Non-pigmented ciliary epithelial cell (primary cell): ENCODE data around the gene CASQ1.

ENCODE experiments used
- DNase-seq: peaks from one replicate; pipeline ENCODE4 v3.0.0-alpha.2; 2010; ENCODE audit warnings: low read depth

CASQ1 gene

DNA sequence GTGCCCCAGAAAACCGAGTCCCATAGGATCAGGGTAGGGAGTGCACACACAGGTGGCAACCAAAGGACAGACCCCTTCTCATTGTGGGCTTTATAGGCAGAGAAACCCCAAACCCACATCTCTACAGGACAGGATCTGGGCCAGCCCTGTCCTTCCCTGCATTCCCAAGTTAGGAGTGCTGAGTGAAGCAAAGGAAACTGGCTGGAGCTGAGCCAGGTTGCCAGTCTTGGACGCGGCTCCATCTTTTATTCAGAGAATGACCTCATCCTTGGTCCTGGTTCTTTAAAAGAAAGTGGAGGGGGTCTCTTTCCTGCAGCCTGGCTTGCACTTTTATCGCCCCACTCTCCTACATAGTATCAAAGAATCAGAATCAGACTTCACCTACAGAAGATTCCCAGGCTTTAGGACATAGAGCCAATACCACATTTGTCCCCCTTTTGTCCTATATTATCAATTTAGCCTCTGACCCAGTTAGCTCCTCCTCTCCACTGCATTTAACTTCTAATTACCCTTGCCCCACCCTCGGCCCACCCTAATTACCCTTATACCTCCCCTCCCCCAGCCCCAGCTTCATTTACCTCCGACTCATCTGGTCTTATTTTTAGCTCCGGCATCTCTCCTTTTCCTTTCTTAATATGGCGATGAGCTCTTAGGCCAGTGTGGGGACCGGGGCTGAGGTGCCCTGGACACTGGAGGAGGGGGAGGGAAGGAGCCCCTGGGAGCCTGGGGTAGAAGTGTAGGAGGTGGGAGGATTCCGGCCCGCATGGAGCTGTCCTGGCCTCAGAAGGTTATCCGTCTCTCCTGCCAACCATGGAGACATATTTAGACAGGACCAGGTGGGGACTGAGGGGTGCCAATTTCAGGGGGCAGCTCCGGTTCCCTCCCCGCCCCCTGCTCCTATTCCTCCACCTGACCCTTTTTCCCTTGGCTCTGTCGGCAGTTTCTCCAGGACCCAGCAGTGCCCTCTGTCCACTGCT lies at the start of gene CASQ1:
Gene CASQ1 (plus strand): TSS at position 927 of the 977 bp plus-strand sequence. CDS start 177 bp downstream, outside the sequence.
- DNase-seq = no peak

DNA sequence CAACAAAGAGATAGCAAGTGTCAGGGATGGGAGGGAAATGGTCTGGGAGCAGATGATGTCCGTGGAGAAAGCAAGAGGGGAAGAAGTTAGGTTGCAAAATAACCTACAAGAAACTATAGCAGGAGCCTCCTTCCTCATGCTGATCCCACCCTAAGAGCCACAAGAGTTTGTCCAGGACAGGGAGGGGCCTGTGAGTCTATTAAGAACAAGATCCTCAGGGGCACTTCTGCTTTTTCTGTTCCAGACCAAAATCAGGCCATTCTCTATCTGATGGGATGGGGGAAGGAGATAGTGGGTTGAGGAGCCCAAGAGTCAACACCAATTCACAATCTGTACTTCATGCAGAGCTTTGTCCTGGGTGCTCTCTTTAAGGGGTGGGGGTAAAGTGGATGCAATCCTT lies 46.7 kb upstream of the CASQ1 start:
- no peak for DNase-seq

DNA sequence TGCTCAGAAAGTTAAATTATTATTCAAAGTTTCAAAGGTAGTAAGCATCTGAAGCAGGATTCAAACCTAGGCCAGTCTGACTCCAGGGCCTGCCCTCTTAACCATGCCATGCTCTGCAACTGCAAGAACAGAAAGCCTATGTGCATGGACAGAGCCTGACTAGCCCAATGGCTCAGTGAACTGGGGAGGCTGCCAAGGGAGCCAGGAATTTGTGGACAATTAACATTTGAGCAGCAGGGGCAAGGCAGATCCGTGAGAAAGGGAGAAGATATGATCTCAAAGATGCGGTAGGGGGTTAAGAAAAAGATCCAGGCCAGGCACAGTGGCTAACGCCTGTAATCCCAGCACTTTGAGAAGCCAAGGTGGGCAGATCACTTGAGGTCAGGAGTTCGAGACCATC lies 45.5 kb upstream of the CASQ1 start:
- DNase-seq = no peak

DNA sequence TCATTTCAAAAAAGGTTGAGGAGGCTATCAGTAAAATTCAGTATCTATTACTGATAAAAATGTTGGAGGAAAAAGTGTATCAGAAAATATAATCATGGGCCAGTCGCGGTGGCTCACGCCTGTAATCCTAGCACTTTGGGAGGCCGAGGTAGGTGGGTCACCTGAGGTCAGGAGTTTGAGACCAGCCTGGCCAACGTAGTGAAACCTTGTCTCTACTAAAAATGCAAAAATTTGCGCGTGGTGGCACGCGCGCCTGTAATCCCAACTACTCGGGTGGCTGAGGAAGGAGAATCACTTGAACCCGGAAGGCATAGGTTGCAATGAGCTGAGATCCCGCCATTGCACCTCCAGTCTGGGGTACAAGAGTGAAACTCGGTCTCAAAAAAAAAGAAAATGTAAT lies 44.3 kb upstream of the CASQ1 start:
- DNase-seq = no peak

DNA sequence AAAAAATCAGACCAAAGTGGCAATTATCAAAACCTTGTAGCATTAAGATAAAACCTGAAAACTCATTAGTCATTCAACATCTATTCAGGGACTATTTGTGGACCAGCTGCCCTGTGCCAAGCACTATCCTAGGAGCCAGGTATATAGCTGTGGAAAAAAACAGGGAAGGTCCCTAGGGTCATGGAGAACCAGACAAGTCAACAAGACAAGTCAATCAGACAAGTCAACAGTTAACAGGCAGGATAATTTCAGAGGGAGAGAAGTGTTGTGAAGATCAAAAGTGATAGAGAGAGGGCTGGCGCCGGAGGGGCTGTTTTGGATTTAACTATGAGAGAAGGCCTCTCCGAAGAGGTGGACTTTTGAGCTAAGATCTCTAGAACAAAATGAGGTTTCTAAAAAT lies 42.3 kb upstream of the CASQ1 start:
- no peak for DNase-seq

DNA sequence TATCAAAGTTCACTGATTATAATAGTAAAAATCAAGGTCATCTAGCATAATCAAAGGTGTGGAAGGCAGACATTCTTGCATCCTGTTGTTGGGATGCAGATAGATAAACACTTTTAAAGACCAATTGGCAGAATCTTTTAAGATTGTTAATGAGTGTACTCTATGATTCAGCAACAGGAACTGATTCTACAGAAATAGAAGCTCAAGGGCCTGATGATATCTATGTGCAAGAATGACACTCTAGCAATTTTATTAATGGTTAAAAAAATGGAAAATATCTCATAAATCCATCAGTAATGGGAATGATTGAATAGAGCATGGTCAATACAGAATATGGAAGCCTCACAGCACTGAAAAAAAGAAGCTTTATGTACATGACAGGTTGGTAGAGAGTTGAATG lies 41.1 kb upstream of the CASQ1 start:
- DNase-seq = no peak

DNA sequence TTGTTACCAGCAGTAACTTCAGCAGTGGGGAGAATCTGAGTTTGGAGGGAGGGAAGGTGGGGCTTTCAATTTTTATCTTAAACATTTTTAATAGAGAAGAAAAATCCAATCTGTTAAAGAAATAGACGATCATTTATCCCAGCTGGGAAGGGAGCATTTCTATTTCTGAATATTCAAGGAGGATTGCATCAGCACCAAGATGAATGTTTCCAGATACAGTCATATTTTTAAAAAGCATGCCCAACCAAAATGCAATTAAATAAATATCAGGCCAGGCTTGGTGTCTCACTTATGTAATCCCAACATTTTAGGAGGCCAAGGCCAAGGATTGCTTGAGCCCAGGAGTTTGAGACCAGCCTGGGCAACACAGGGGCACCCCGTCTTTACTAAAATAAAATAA lies 40.7 kb upstream of the CASQ1 start:
- DNase-seq = no peak

DNA sequence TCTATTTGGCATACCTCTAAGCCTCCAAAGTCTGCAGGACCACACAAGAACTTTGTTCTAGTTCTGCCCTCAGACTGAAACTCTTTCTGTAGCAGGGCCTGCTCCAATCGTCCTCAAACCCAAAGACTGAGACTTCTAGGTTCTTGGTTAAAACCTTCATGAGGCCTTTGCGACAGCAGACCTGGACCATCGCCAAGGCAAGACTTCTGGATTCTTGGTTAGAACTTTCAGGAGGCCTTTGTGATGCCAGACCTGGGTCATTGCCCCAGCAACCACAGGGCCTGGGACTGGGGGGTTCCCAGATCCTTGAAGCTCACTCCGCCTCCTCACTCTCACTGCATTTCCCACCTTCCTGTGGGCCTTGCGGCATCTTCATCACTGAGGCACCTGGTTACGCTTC lies 39.1 kb upstream of the CASQ1 start, which contains the start of gene ATP1A4:
Gene ATP1A4 (plus strand): TSS at position 301 of the 400 bp plus-strand sequence. CDS start 438 bp downstream, outside the sequence.
- no peak for DNase-seq

DNA sequence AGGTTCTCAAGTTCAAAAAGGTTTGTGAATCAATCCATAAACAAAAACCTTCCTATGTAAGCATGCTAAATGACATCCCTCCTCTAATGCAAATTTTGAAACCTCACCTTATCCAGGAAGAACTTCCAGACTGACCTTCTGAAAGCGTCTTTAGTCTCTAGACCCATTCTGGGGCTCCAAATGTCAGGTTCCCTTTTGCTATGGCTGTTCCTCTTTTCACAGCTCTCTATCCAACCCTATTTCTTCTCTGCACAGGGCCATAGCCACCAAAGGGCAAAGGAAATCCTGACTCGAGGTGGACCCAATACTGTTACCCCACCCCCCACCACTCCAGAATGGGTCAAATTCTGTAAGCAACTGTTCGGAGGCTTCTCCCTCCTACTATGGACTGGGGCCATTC lies 35.6 kb upstream of the CASQ1 start:
- DNase-seq = no peak

DNA sequence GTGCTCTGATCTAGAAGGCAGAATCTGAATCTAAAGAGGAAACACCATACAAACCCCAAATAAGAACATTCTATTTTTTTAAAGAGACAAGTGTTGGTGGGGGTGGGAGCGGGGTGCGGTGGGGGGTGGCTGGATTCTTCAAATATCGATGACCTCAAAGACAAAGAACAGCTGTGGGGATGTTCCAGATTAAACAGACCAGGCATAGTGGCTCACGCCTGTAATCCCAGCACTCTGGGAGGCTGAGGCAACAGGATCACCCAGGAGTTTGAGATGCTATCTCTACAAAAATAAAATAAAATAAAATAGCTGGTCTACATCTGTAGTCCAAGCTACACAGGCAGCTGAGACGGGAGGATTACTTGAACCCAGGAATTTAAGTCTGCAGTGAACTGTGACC lies 34.0 kb upstream of the CASQ1 start:
- no peak for DNase-seq

DNA sequence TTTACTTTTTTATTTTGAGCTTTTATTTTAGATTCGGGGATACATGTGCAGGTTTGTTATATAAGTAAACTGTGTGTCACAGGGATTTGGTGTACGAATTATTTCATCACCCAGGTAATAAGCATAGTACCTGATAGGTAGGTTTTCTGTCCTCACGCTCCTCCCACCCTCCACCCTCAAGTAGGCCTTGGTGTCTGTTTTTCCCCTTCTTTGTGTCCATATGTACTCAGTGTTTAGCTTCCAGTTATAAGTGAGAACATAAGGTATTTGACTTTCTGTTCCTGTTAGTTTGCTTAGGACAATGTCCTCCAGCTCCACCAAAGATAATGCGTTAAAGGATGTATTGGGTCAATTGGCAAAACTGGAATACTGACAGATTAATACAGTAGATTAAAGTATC lies 33.2 kb upstream of the CASQ1 start:
- DNase-seq = no peak

DNA sequence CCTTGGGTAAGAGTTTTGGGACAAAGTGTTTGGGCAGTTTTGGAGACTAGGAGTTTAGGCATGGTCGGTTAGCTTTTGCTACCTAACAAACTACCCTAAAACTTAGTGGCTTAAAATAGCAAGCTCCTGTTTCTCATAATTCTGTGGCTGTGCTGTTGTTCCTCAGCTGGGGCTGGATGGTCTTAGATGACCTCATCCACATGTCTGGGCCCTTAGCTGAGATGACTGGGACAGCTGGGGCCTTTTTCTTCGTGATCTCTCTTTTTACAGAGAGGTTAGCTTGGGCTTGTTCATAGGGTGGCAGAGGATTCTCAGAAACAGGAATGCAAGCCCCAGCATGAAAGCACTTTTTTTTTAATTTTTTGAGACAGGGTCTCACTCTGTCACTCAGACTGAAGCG lies 32.3 kb upstream of the CASQ1 start:
- DNase-seq = no peak

DNA sequence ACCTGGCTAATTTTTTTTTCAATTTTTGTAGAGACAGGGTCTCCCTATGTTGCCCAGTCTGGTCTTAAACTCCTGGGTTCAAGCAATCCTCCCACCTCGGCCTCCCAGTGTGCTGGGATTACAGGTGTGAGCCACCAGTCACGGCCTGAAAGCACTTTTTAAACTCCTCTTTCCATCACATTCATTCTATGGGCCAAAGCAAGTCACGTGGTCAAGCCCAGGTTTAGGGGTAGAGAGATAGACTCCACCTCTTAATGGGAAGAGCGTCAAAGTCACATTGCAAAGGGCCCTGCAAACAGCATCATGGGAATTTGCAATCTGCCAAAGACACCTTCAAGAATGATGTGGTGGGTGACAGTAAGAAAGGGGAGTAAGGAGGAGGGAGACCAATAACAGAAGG lies 31.8 kb upstream of the CASQ1 start:
- no peak for DNase-seq

DNA sequence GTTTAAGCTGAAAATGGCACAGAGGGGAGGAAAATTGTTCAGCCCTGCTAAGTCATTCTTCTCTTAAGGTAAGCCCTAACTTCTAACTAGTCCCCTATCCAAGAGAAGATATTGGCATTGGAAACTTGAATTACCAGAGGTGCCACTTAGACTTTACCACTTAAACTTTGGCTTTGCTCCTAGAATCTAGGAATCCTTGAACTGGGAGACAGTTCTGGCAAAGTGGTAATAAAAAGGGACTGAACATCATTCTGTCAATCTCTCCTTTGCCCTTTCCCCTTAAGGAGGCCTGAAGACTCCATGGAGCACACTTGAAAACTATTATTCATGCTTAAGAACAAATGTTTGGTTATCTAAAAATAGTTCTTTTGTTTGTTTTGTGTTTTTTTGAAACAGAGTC lies 30.5 kb upstream of the CASQ1 start:
- DNase-seq = no peak

DNA sequence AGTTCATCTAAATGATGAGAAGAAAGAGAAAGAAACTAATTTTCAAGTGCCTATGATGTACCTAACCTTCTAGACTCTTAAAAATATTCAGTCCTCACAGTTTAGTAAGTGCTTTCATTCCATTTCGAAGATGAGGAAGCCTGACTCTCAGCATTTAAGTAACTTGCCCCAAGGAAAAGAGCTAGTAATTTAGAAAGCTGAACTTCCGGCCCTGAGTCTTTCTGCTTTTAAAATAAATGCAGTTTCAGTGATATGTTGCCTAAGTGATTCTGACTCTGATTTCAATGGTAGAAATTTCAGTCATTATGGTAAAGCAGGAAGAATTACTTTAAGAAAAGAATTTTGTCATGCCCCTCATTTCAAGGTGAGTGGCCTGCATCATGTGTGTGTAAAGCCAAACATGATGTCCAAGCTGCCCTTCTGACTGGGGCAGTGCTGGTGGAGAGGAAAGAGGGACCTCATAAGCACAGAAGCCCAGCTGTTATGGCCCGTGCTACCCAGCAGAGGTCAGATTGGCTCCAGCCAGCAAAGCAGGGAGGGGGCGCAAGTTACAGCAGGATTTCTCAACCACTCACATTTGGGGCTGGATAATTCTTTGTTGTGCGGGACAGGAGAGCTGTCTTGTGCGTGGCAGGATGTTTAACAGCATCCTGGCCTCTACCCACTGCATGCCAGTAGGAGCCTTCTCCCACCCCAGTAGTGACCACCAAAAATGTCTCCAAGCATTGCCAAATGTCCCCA lies 28.2 kb upstream of the CASQ1 start:
- DNase-seq = no peak

DNA sequence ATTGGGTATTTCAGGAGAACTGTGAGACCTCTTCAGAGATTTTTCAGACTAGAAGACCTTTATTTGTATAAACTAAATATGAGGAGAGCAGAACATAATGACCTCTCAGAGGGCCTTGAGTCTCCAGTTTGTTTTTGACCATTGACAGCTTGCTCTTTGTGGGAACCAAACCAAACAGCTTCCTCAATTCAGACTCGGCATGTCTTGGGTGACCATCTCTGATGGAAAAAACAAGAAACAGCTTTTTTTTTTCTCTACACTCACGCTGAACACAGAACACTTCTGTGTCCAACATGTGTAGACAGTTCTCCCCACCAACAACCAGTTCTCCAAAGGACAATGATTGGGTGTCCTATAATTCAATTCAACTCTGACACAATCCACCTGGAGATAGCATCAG lies 27.4 kb upstream of the CASQ1 start:
- DNase-seq = no peak

DNA sequence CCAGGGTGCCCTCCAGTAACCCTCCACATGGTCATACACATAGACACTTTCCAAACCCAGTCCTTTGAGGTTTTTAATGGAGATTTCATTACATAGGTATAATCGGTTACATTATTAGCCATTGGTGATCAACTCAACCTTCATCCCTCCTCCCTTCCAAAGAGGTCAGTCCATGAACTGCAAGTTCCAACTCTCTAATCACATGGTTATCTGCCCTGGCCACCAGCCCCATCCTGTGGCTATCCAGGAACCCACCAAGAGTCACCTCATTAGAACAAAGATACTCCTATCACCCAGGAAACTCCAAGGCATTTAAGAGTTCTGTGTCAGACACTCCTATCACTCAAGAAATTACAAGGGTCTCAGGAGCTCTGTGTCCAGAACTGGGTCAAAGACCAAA lies 26.8 kb upstream of the CASQ1 start:
- no peak for DNase-seq

DNA sequence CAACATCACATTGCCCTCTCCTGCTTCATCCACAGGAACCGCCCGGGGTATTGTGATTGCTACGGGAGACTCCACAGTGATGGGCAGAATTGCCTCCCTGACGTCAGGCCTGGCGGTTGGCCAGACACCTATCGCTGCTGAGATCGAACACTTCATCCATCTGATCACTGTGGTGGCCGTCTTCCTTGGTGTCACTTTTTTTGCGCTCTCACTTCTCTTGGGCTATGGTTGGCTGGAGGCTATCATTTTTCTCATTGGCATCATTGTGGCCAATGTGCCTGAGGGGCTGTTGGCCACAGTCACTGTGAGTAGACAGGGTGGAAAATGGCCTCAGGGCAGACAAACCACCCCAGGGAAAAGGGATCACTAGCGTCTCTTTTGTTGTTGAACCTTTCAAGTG lies 26.3 kb upstream of the CASQ1 start:
- no peak for DNase-seq

DNA sequence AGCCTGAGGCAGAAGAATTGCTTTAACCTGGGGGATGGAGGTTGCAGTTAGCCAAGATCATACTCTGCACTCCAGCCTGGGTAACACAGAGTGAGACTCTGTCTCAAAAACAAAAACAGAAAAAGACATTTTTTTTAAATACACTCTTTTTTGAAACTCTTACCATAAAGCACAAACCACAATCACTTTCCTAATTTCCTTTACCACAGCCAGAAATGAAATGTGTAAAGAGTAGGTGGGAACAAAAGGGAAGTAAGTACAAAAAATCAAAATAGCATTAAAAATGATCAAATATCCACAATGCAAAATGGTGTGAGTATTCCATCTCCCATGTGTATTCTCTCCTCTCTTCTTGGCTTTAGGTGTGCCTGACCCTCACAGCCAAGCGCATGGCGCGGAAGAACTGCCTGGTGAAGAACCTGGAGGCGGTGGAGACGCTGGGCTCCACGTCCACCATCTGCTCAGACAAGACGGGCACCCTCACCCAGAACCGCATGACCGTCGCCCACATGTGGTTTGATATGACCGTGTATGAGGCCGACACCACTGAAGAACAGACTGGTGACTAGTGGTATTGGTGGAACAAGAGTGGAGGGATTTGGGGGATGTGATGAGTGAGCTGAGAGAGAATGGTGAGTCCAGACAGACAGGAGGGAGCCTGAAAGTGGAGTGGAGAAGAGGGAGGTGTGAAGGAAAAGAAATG lies 24.1 kb upstream of the CASQ1 start:
- DNase-seq = no peak

DNA sequence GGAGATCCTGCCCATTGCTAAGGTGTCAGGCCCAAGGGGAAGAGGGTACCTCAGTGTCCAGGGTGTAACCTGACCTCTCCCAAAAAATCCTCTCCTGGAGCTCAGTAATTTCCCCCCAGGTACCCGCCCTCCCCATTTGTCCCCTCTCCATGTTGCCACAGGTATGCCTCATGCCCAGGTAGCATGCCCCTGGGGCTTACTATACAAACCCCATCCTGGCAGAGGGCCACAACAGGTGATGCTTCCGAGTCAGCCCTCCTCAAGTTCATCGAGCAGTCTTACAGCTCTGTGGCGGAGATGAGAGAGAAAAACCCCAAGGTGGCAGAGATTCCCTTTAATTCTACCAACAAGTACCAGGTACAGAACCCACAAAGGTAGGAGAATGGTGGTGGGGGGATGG lies 23.3 kb upstream of the CASQ1 start:
- DNase-seq = no peak

DNA sequence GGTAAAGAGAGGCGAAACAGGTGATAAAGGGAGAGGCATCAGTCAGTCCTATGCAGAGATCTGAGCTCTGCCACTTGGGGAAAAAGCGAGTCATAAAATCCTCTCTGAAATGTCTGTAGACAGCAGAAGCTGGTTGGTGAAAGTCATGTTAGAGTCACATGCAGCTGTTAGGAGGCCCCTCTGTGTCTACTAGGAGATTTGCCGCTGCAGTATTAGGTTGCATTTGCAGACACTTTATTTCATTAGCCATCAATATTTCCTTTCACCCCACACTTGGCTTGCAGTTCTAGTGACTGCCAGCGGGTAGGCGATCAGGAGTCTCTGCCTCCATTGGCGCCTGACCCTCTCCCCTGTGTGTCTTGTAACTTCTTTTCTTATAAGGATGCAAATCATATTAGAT lies 22.8 kb upstream of the CASQ1 start:
- no peak for DNase-seq

DNA sequence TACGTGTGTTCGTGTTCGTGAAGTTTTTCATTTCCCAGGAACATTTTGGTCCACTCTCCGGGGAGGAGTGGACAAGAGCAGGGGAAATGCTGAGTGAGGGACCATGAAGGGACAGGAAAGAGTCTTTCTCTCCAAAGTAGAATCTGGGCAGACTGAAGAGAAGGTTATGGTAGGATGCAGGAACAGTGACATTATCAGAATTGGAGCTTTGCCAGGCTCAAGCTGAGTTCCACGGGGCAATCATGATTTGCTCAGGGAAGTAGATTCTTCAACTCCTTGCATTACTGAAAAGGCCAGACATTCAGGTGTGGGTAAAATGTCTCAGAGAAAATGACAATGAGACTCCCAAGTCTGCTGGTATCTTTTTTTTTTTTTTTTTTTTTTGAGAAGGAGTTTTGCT lies 22.4 kb upstream of the CASQ1 start:
- no peak for DNase-seq
